Pulmonary artery endothelial cell (primary cell): Measurements from ENCODE around the gene PRKD1. TPM values are rescaled to one million over a fixed set of nuclear protein-coding genes. Genes with fewer than 3 reads are reported as not detected.

ENCODE experiments used
- DNase-seq: peaks from one replicate; pipeline ENCODE4 v3.0.0-alpha.2; 2011; ENCODE audit warnings: low read depth, low spot score
- total RNA-seq: library from RNA; depleted of rRNA; stranded (reverse); fragments of >200 nt; gene quantifications from 2 replicates; pipeline ENCODE4 v1.2.3, GENCODE V29; 2014

Gene PRKD1
- 6.5 and 8.9 TPM in 2 replicates for total RNA-seq

- peak; percentile 15 for DNase-seq
These were observed at the start of gene PRKD1 for GRCh38 chr14:29927376-29928116. Gene PRKD1 (minus strand): TSS chr14:29927847.

- no peak for DNase-seq
These were observed 43.5 kb upstream of the PRKD1 start for GRCh38 chr14:29971101-29971500.

- no peak for DNase-seq
These were observed 27.4 kb upstream of the PRKD1 start for GRCh38 chr14:29955087-29955486.

GRCh38 chr14:29953501-29953900, 25.9 kb upstream of the PRKD1 start:
- DNase-seq = no peak

GRCh38 chr14:29944091-29944490, 16.4 kb upstream of the PRKD1 start:
- DNase-seq = no peak

GRCh38 chr14:29941401-29941800, 13.8 kb upstream of the PRKD1 start:
- no peak for DNase-seq

GRCh38 chr14:29940482-29940881, 12.8 kb upstream of the PRKD1 start:
- no peak for DNase-seq

- no peak for DNase-seq
These were observed 9.5 kb upstream of the PRKD1 start for GRCh38 chr14:29937116-29937515.

- no peak for DNase-seq
These were observed 2.6 kb upstream of the PRKD1 start for GRCh38 chr14:29930283-29930682.

- DNase-seq = no peak
These were observed 532 bp upstream of the PRKD1 start for GRCh38 chr14:29928117-29928640.

GRCh38 chr14:29926701-29927375, 809 bp downstream of the PRKD1 start:
- DNase-seq = peak; percentile 7

- no peak for DNase-seq
These were observed 1.4 kb downstream of the PRKD1 start for GRCh38 chr14:29926228-29926627.

GRCh38 chr14:29925736-29926135, 1.9 kb downstream of the PRKD1 start:
- no peak for DNase-seq

GRCh38 chr14:29925101-29925722, 2.4 kb downstream of the PRKD1 start:
- DNase-seq = no peak

GRCh38 chr14:29919845-29920244, 7.8 kb downstream of the PRKD1 start:
- DNase-seq = no peak

GRCh38 chr14:29918981-29919380, 8.7 kb downstream of the PRKD1 start:
- no peak for DNase-seq

GRCh38 chr14:29913566-29913965, 14.1 kb downstream of the PRKD1 start:
- no peak for DNase-seq

GRCh38 chr14:29911810-29912209, 15.8 kb downstream of the PRKD1 start:
- no peak for DNase-seq

GRCh38 chr14:29908652-29909577, 18.7 kb downstream of the PRKD1 start:
- no peak for DNase-seq

GRCh38 chr14:29906256-29906870, 21.3 kb downstream of the PRKD1 start:
- no peak for DNase-seq

- DNase-seq = no peak
These were observed 22.1 kb downstream of the PRKD1 start for GRCh38 chr14:29905543-29905942.
